UCSD-AML1 (cell line): ENCODE data around the gene TEX26.
"Not testable (repeated sequence)": the region's sequence is repeated elsewhere in the genome, so short reads cannot be mapped to it uniquely, and the experiment has no call there.

Source experiments
- DNase-seq: peaks from one replicate; lab custom pipeline; 2025; ENCODE audit not compliant: unreplicated experiment; lab: John Stamatoyannopoulos, UW

TEX26 gene

GRCh38 chr13:30918662-30919405 is 13.6 kb upstream of the TEX26 start:
- no peak for DNase-seq

GRCh38 chr13:30920162-30920909 is 12.1 kb upstream of the TEX26 start:
- DNase-seq = no peak

- DNase-seq = no peak
Measured at GRCh38 chr13:30923418-30923817, 9.0 kb upstream of the TEX26 start.

GRCh38 chr13:30924721-30925120 is 7.7 kb upstream of the TEX26 start:
- DNase-seq = no peak

- no peak for DNase-seq
Measured at GRCh38 chr13:30925429-30925828, 7.0 kb upstream of the TEX26 start.

GRCh38 chr13:30926781-30927180 is 5.7 kb upstream of the TEX26 start:
- no peak for DNase-seq

- DNase-seq = not testable (repeated sequence)
Measured at GRCh38 chr13:30927188-30927587, 5.3 kb upstream of the TEX26 start.

GRCh38 chr13:30927595-30927994 is 4.9 kb upstream of the TEX26 start:
- no peak for DNase-seq

GRCh38 chr13:30928978-30929377 is 3.5 kb upstream of the TEX26 start:
- DNase-seq = no peak

GRCh38 chr13:30933354-30933670 is 856 bp downstream of the TEX26 start:
- DNase-seq = no peak

- DNase-seq = no peak
Measured at GRCh38 chr13:30934381-30934780, 1.9 kb downstream of the TEX26 start.

- no peak for DNase-seq
Measured at GRCh38 chr13:30934803-30935202, 2.3 kb downstream of the TEX26 start.

GRCh38 chr13:30936971-30937370 is 4.5 kb downstream of the TEX26 start:
- no peak for DNase-seq

GRCh38 chr13:30943881-30944280 is 11.4 kb downstream of the TEX26 start:
- no peak for DNase-seq

- DNase-seq = no peak
Measured at GRCh38 chr13:30957258-30957943, 24.9 kb downstream of the TEX26 start.

GRCh38 chr13:30959678-30960077 is 27.2 kb downstream of the TEX26 start:
- no peak for DNase-seq

GRCh38 chr13:30963791-30964190 is 31.3 kb downstream of the TEX26 start:
- DNase-seq = no peak

- DNase-seq = no peak
Measured at GRCh38 chr13:30965380-30965779, 32.9 kb downstream of the TEX26 start.

GRCh38 chr13:30966101-30966500 is 33.6 kb downstream of the TEX26 start:
- DNase-seq = no peak

GRCh38 chr13:30968846-30969245 is 36.4 kb downstream of the TEX26 start:
- DNase-seq = no peak

- DNase-seq = no peak
Measured at GRCh38 chr13:30971575-30971974, 39.1 kb downstream of the TEX26 start.

- DNase-seq = no peak
Measured at GRCh38 chr13:30972888-30973377, 40.5 kb downstream of the TEX26 start.
